GM19463 (cell line): Measurements from ENCODE around the gene TNIP3.
A peak's percentile ranks its signal among the peaks of the same experiment; 100 is the strongest.
"Not testable (repeated sequence)": the region's sequence is repeated elsewhere in the genome, so short reads cannot be mapped to it uniquely, and the experiment has no call there.

Source experiments
- ATAC-seq: cut with Tn5 transposase; IDR thresholded peaks from one replicate; pipeline ENCODE4 v1.9.1; 2021; ENCODE audit warnings: mild to moderate bottlenecking, moderate library complexity; ENCODE audit not compliant: unreplicated experiment

The TNIP3 gene

GRCh38 chr4:121177246-121178137 lies 13.4 kb upstream of the TNIP3 start:
- ATAC-seq = no peak

GRCh38 chr4:121176082-121176934 lies 12.2 kb upstream of the TNIP3 start:
- no peak for ATAC-seq

- not testable (repeated sequence) for ATAC-seq
Measured at GRCh38 chr4:121171477-121171876, 7.4 kb upstream of the TNIP3 start.

- ATAC-seq = peak; percentile 92
Measured at GRCh38 chr4:121168446-121169281, 4.5 kb upstream of the TNIP3 start.

GRCh38 chr4:121166976-121167375 lies 2.9 kb upstream of the TNIP3 start:
- ATAC-seq = no peak

- no peak for ATAC-seq
Measured at GRCh38 chr4:121165206-121165605, 1.1 kb upstream of the TNIP3 start.

- ATAC-seq = no peak
Measured at GRCh38 chr4:121156822-121157769, 7.0 kb downstream of the TNIP3 start.

- no peak for ATAC-seq
Measured at GRCh38 chr4:121155893-121156292, 8.2 kb downstream of the TNIP3 start.

GRCh38 chr4:121154103-121154515 lies 10.0 kb downstream of the TNIP3 start:
- ATAC-seq = no peak

GRCh38 chr4:121151942-121152341 lies 12.2 kb downstream of the TNIP3 start:
- no peak for ATAC-seq

- peak; percentile 66 for ATAC-seq
Measured at GRCh38 chr4:121150486-121150885, 13.6 kb downstream of the TNIP3 start.

- no peak for ATAC-seq
Measured at GRCh38 chr4:121150003-121150402, 14.1 kb downstream of the TNIP3 start.

GRCh38 chr4:121148621-121149020 lies 15.5 kb downstream of the TNIP3 start:
- ATAC-seq = no peak

- no peak for ATAC-seq
Measured at GRCh38 chr4:121148000-121148399, 16.1 kb downstream of the TNIP3 start.

GRCh38 chr4:121146530-121146929 lies 17.6 kb downstream of the TNIP3 start:
- ATAC-seq = no peak

GRCh38 chr4:121145430-121145829 lies 18.7 kb downstream of the TNIP3 start:
- ATAC-seq = no peak

- ATAC-seq = no peak
Measured at GRCh38 chr4:121144021-121144420, 20.1 kb downstream of the TNIP3 start.

GRCh38 chr4:121143131-121143530 lies 21.0 kb downstream of the TNIP3 start:
- no peak for ATAC-seq

- ATAC-seq = no peak
Measured at GRCh38 chr4:121140716-121141460, 23.2 kb downstream of the TNIP3 start.
